ENCODE data around the gene BRME1.

GRCh38 chr19:13861714-13862531 lies 44.0 kb downstream of the BRME1 start:
- TF ChIP-seq CTCF (conservative IDR thresholded peaks at IDR 0.05) (peak; percentile 99), EZH2 (IDR thresholded peaks at IDR 0.05; ENCODE audit: low read depth) (no peak)
